ENCODE results near the gene IQGAP2. TPM values are rescaled to one million over a fixed set of nuclear protein-coding genes. Genes with fewer than 3 reads are reported as not detected.

Gene IQGAP2
- total and polyA plus RNA-seq, 2 of the 8 experiments (the other 6 are each of a cell fraction or from before 2014, with no cell fraction given) = 19.7 to 66.0 TPM

DNA sequence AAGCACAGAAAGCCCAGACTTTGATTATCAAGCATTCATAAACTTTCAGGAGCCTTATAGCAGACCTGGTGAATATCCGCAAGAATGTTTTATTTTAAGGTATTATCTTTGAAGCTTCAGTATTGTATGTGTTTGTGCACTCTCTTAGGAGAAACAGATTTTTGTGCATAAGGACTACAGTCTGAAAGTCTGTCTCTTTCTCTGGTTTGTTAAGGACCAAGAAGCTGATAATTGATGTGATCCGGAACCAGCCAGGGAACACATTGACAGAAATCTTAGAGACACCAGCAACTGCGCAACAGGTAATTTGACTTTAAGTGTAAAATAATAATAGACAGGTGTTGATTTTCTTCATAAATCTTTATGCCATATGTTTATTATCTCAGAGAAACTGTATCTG lies 290.1 kb downstream of the IQGAP2 start (continued):
- TF ChIP-seq EGR1 (IDR thresholded peaks at IDR 0.05; ENCODE audit: borderline replicate concordance, low read depth, low read length) (no peak), TAF1 (IDR thresholded peaks at IDR 0.05; ENCODE audit: low read depth, low read length) (no peak), RXRA (IDR thresholded peaks at IDR 0.05; ENCODE audit: insufficient read depth, low read depth, low read length) (no peak)

All from H1 (cell line).